Central memory CD8-positive, alpha-beta T cell (primary cell): ENCODE data around the gene COQ8A.
"Not testable (repeated sequence)": the region's sequence is repeated elsewhere in the genome, so short reads cannot be mapped to it uniquely, and the experiment has no call there.

ENCODE experiments used
- ATAC-seq: fragments of 150-1000 bp; cut with Tn5 transposase; replicated peaks from 2 replicates; pipeline ENCODE4 v1.10.0; 2022; ENCODE audit warnings: mild to moderate bottlenecking, moderate FRiP score, moderate number of reproducible peaks; ENCODE audit not compliant: poor library complexity, severe bottlenecking; ENCODE audit errors: extremely low read depth
- DNase-seq, 2 donors: peaks; one replicate each; pipeline ENCODE4 v3.0.0; 2021; ENCODE audit warnings: low spot score in 2 of 2
- H3K27ac Mint-ChIP-seq: one replicate; pipeline ENCODE4 v1.8.0; 2022; ENCODE audit warnings: low read depth, mild to moderate bottlenecking, moderate library complexity, mixed read lengths
- H3K27me3 Mint-ChIP-seq: one replicate; pipeline ENCODE4 v1.8.0; 2022; ENCODE audit warnings: mixed read lengths
- H3K36me3 Mint-ChIP-seq: one replicate; pipeline ENCODE4 v1.8.0; 2022; ENCODE audit warnings: mild to moderate bottlenecking, moderate library complexity, mixed read lengths; ENCODE audit not compliant: insufficient read depth
- H3K4me1 Mint-ChIP-seq: one replicate; pipeline ENCODE4 v1.8.0; 2022; ENCODE audit warnings: mixed read lengths
- H3K4me3 Mint-ChIP-seq: one replicate; pipeline ENCODE4 v1.8.0; 2022; ENCODE audit warnings: mild to moderate bottlenecking, moderate library complexity, mixed read lengths
- H3K9me3 Mint-ChIP-seq: one replicate; pipeline ENCODE4 v1.8.0; 2022; ENCODE audit warnings: mixed read lengths

Gene COQ8A

DNA sequence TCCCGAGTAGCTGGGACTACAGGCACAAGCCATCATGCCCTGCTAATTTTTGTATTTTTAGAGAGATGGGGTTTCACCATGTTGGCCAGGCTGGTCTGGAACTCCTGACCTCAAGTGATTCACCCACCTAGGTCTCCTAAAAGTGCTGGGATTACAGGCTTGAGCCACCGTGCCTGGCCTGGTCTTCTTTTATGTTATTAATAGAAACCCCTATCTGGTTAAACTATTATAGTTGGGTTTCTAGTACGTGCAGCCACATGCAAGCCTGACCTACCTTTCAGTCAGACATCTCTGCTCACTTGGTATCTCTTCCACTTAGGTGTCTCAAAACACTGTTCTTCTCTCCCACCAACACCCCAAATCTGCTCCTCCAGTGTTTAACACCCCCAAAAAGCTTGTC is 35.3 kb upstream of the COQ8A start:
- ATAC-seq (no peak), DNase-seq (no peak)
- Mint-ChIP-seq H3K27ac (no peak overlapping the region), H3K36me3 (no peaks in the 10 kb centered on the region), H3K4me1 (no peaks in the 10 kb centered on the region), H3K9me3 (no peaks in the 10 kb centered on the region), H3K27me3 (no peaks in the 10 kb centered on the region), H3K4me3 (no peak overlapping the region)

- Mint-ChIP-seq H3K4me3 (no peak overlapping the region), H3K27me3 (no peaks in the 10 kb centered on the region), H3K9me3 (no peaks in the 10 kb centered on the region), H3K4me1 (no peaks in the 10 kb centered on the region), H3K36me3 (no peaks in the 10 kb centered on the region), H3K27ac (no peak overlapping the region)
- DNase-seq (no peak), ATAC-seq (no peak)
These were observed 31.7 kb upstream of the COQ8A start for GRCh38 chr1:226908419-226908818.

DNA sequence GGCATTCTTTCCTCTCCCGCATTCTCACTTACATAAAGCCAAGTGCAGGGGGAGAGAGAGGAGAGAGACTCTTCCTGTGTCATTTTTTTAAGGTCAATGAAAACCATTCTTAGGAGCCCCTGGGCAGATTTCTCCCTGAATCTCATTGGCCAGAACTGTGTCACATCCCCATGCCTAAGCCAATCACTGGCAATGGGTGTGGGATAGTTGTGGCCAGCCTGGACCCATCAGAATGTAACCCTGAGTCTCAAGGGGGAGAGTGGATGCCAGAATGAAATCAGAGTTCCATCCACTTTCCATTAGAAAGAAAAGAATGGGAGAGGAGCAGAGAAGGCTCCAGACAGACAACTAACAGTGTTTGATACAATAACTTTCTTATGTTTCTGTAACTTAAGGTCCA is 31.2 kb upstream of the COQ8A start:
- no peak for ATAC-seq
- H3K27me3 Mint-ChIP-seq = no peaks in the 10 kb centered on the region
- DNase-seq = no peak
- no peaks in the 10 kb centered on the region for H3K4me1 Mint-ChIP-seq
- H3K36me3 Mint-ChIP-seq = no peaks in the 10 kb centered on the region
- no peaks in the 10 kb centered on the region for H3K9me3 Mint-ChIP-seq
- no peak overlapping the region for H3K27ac Mint-ChIP-seq
- H3K4me3 Mint-ChIP-seq = no peak overlapping the region

GRCh38 chr1:226912587-226913176 is 27.4 kb upstream of the COQ8A start:
- H3K4me1 Mint-ChIP-seq = no peaks in the 10 kb centered on the region
- DNase-seq (no peak), ATAC-seq (no peak)

GRCh38 chr1:226915672-226915995 is 24.5 kb upstream of the COQ8A start:
- H3K36me3 Mint-ChIP-seq = no peaks in the 10 kb centered on the region
- DNase-seq (no peak), ATAC-seq (no peak)
- H3K27ac Mint-ChIP-seq = no peak overlapping the region
- H3K9me3 Mint-ChIP-seq = no peaks in the 10 kb centered on the region
- no peaks in the 10 kb centered on the region for H3K4me1 Mint-ChIP-seq
- H3K4me3 Mint-ChIP-seq = no peak overlapping the region
- H3K27me3 Mint-ChIP-seq = no peaks in the 10 kb centered on the region

More at GRCh38 chr1:226912587-226913176, 27.4 kb upstream of the COQ8A start:
- H3K27me3 Mint-ChIP-seq = no peaks in the 10 kb centered on the region
- H3K4me3 Mint-ChIP-seq = no peak overlapping the region
- no peaks in the 10 kb centered on the region for H3K36me3 Mint-ChIP-seq
- H3K9me3 Mint-ChIP-seq = no peaks in the 10 kb centered on the region
- no peak overlapping the region for H3K27ac Mint-ChIP-seq

DNA sequence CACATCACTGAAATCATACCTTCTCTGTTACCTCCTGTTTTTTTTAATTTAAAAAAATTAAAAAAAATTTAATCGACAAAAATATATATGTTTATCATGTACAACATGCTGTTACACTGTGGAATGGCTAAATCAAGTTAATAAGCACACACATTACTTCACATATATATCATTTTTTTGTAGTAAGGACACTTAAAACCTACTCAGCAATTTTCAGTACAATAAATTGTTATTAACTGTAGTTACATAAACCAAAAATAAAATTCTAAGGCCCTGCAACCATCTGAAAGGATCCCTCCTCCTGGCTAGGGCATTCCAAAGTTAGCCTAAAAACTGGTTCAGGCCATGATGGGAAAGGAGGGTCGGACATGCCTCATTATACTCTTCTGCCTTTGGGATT is 23.6 kb upstream of the COQ8A start:
- Mint-ChIP-seq H3K27me3 (no peaks in the 10 kb centered on the region), H3K36me3 (no peaks in the 10 kb centered on the region), H3K4me1 (no peaks in the 10 kb centered on the region), H3K27ac (no peak overlapping the region), H3K4me3 (no peak overlapping the region), H3K9me3 (no peaks in the 10 kb centered on the region)
- DNase-seq (no peak), ATAC-seq (no peak)

- ATAC-seq = no peak
- H3K9me3 Mint-ChIP-seq = no peaks in the 10 kb centered on the region
- H3K36me3 Mint-ChIP-seq = no peaks in the 10 kb centered on the region
- no peaks in the 10 kb centered on the region for H3K27me3 Mint-ChIP-seq
- no peak overlapping the region for H3K4me3 Mint-ChIP-seq
- H3K4me1 Mint-ChIP-seq = no peaks in the 10 kb centered on the region
- H3K27ac Mint-ChIP-seq = no peak overlapping the region
- no peak for DNase-seq
These were observed 20.5 kb upstream of the COQ8A start for GRCh38 chr1:226919587-226919986.

- no peaks in the 10 kb centered on the region for H3K9me3 Mint-ChIP-seq
- no peak overlapping the region for H3K27ac Mint-ChIP-seq
- H3K27me3 Mint-ChIP-seq = no peaks in the 10 kb centered on the region
- H3K4me1 Mint-ChIP-seq = no peaks in the 10 kb centered on the region
- no peaks in the 10 kb centered on the region for H3K36me3 Mint-ChIP-seq
- no peak for ATAC-seq
- no peak for DNase-seq
- no peak overlapping the region for H3K4me3 Mint-ChIP-seq
These were observed 20.1 kb upstream of the COQ8A start for GRCh38 chr1:226919995-226920394.

- DNase-seq (no peak), ATAC-seq (no peak)
- H3K9me3 Mint-ChIP-seq = no peaks in the 10 kb centered on the region
- no peak overlapping the region for H3K27ac Mint-ChIP-seq
- no peaks in the 10 kb centered on the region for H3K4me1 Mint-ChIP-seq
- H3K27me3 Mint-ChIP-seq = no peaks in the 10 kb centered on the region
- H3K4me3 Mint-ChIP-seq = no peak overlapping the region
- no peaks in the 10 kb centered on the region for H3K36me3 Mint-ChIP-seq
These were observed 19.6 kb upstream of the COQ8A start for GRCh38 chr1:226920446-226920894.

DNA sequence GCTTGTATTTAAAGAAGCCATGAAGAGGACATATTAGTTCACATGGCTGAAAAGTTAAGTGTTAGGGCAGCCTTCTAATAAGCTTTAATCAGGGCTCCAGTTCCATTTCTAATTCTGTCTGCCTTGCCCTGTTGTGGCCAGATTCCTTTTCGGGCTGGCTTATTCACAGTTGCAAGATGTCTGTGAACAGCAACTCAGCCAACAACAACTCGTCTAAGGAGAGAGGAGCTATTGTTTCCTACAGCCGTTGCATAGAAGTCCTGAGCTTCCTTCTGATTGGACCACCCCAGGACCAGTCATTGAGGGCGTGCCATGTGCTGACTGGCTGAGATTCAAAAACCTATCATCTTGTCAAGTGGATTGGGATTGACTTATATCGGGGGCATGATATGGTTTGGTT is 18.6 kb upstream of the COQ8A start:
- Mint-ChIP-seq H3K36me3 (no peaks in the 10 kb centered on the region), H3K4me1 (no peaks in the 10 kb centered on the region), H3K27me3 (no peaks in the 10 kb centered on the region), H3K9me3 (no peaks in the 10 kb centered on the region), H3K27ac (no peak overlapping the region), H3K4me3 (no peak overlapping the region)
- ATAC-seq = no peak
- no peak for DNase-seq

GRCh38 chr1:226929260-226930111 is 10.6 kb upstream of the COQ8A start:
- not testable (repeated sequence) for ATAC-seq, H3K4me1 Mint-ChIP-seq, H3K9me3 Mint-ChIP-seq, DNase-seq, H3K27me3 Mint-ChIP-seq, H3K27ac Mint-ChIP-seq, H3K4me3 Mint-ChIP-seq, H3K36me3 Mint-ChIP-seq

DNA sequence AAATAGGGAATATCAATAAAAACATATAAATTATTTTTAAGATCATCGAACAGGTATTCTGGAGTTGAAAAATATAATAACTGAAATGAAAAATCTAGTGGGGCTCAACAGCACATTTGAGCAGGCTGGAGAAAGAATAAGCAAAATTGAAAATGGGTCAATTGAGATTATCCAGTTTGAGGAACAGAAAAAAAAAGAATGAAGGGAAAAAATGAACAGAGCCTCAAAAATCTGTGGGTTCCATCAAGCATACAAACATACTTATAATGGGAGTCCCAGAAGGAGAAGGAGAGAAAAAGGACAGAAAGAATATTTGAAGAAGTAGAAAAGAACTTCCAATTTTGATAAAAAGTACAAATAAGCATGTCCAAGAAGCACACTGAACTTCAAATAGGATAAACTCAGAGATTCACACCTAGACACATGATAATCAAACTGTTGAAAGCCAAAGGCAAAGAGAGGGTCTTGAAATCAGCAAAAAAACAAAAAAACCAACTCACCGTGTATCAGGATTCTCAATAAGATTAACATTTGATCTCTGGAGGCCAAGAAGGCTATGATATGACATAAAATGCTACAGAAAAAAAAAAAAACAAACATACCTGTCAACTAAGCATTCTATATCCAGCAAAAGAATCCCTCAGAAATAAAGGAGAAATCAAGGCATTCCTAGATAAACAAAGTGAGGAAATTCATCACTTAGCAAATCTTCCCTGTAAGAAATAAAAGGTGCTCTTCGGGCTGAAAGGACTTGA is 5.4 kb upstream of the COQ8A start:
- Mint-ChIP-seq H3K27ac (no peak overlapping the region), H3K36me3 (peaks cover 13% of the 10 kb centered on the region), H3K4me1 (peaks cover 19% of the 10 kb centered on the region), H3K4me3 (no peak overlapping the region), H3K9me3 (peaks cover 13% of the 10 kb centered on the region), H3K27me3 (no peaks in the 10 kb centered on the region)
- DNase-seq = no peak
- ATAC-seq = no peak
